NT2/D1 (cell line): ENCODE results near the gene TTI1.

Experiments
- YY1 ChIP-seq: IDR thresholded peaks from 2 replicates; pipeline ENCODE4 v1.6.1; 2011; ENCODE audit not compliant: insufficient read length, insufficient read depth
- ZNF274 ChIP-seq: IDR thresholded peaks from 2 replicates; pipeline ENCODE4 v1.6.1; 2011; ENCODE audit warnings: mild to moderate bottlenecking, low read depth, low read length

- TF ChIP-seq YY1 (no peak), ZNF274 (no peak)
Observed at GRCh38 chr20:38066969-38067716, 33.9 kb upstream of the TTI1 start.
